G401.6 (cell line): ENCODE measurements around the gene CST5.
"Not testable (repeated sequence)": the region's sequence is repeated elsewhere in the genome, so short reads cannot be mapped to it uniquely, and the experiment has no call there.

ENCODE experiments used
- FAIRE-seq: peaks from 2 replicates; lab custom pipeline; 2012; peaks lifted over from hg19 to GRCh38; lab: Jason Lieb, UNC

CST5 gene

GRCh38 chr20:23889775-23890187 is 10.2 kb upstream of the CST5 start:
- no peak for FAIRE-seq

- FAIRE-seq = no peak
Observed at GRCh38 chr20:23887856-23888255, 8.3 kb upstream of the CST5 start.

- FAIRE-seq = no peak
Observed at GRCh38 chr20:23884771-23885162, 5.2 kb upstream of the CST5 start.

GRCh38 chr20:23884136-23884770 is 4.7 kb upstream of the CST5 start:
- no peak for FAIRE-seq

GRCh38 chr20:23881371-23881770 is 1.8 kb upstream of the CST5 start:
- FAIRE-seq = no peak

- no peak for FAIRE-seq
Observed at GRCh38 chr20:23880417-23880816, 869 bp upstream of the CST5 start.

GRCh38 chr20:23879811-23880374 is 345 bp upstream of the CST5 start:
- no peak for FAIRE-seq

- no peak for FAIRE-seq
Observed at GRCh38 chr20:23878787-23879186, 761 bp downstream of the CST5 start.

GRCh38 chr20:23878016-23878542 is 1.5 kb downstream of the CST5 start:
- FAIRE-seq = not testable (repeated sequence)

GRCh38 chr20:23877524-23877923 is 2.0 kb downstream of the CST5 start:
- FAIRE-seq = no peak

GRCh38 chr20:23875606-23876237 is 3.8 kb downstream of the CST5 start:
- no peak for FAIRE-seq

GRCh38 chr20:23874747-23875146 is 4.8 kb downstream of the CST5 start:
- FAIRE-seq = no peak

- FAIRE-seq = no peak
Observed at GRCh38 chr20:23873370-23874015, 6.1 kb downstream of the CST5 start.

GRCh38 chr20:23872065-23872464 is 7.5 kb downstream of the CST5 start:
- FAIRE-seq = no peak

GRCh38 chr20:23870461-23870860 is 9.1 kb downstream of the CST5 start:
- FAIRE-seq = no peak

- FAIRE-seq = no peak
Observed at GRCh38 chr20:23869520-23869919, 10.0 kb downstream of the CST5 start.

GRCh38 chr20:23868321-23868720 is 11.2 kb downstream of the CST5 start:
- no peak for FAIRE-seq

- FAIRE-seq = no peak
Observed at GRCh38 chr20:23867152-23867776, 12.3 kb downstream of the CST5 start.

- not testable (repeated sequence) for FAIRE-seq
Observed at GRCh38 chr20:23860771-23861170, 18.8 kb downstream of the CST5 start.

GRCh38 chr20:23857962-23858595 is 21.5 kb downstream of the CST5 start:
- FAIRE-seq = no peak

- no peak for FAIRE-seq
Observed at GRCh38 chr20:23856736-23857135, 22.8 kb downstream of the CST5 start.

- no peak for FAIRE-seq
Observed at GRCh38 chr20:23856226-23856625, 23.3 kb downstream of the CST5 start.
